HUES64 (cell line): ENCODE results near the gene DZIP1.
"Not testable (repeated sequence)": the region's sequence is repeated elsewhere in the genome, so short reads cannot be mapped to it uniquely, and the experiment has no call there.

Experiments used
- H3K27ac ChIP-seq: 2 replicates; pipeline ENCODE4 v1.7.0; 2013; ENCODE audit warnings: low read depth, low read length, inconsistent platforms
- H3K27me3 ChIP-seq: 2 replicates; pipeline ENCODE4 v1.6.1; 2013; ENCODE audit warnings: mild to moderate bottlenecking, low read length; ENCODE audit not compliant: insufficient read depth
- H3K36me3 ChIP-seq: 2 replicates; pipeline ENCODE4 v1.6.1; 2013; ENCODE audit warnings: mild to moderate bottlenecking, low read length; ENCODE audit not compliant: insufficient read depth
- H3K4me1 ChIP-seq: 2 replicates; pipeline ENCODE4 v1.6.1; 2013; ENCODE audit warnings: mild to moderate bottlenecking, low read length, moderate library complexity; ENCODE audit not compliant: insufficient read depth
- H3K4me3 ChIP-seq: 2 replicates; pipeline ENCODE4 v1.5.1; 2013; ENCODE audit warnings: mild to moderate bottlenecking, low read length, moderate library complexity
- H3K9ac ChIP-seq: 2 replicates; pipeline ENCODE4 v1.6.1; 2013; ENCODE audit warnings: mild to moderate bottlenecking, low read depth, low read length
- H3K9me3 ChIP-seq: 2 replicates; pipeline ENCODE4 v1.6.1; 2013; ENCODE audit warnings: low read depth, low read length; ENCODE audit not compliant: insufficient read depth
- WGBS: fragments of 150-250, 120-280 bp; methylation state at CpG from one replicate; pipeline ENCODE4 v1.1.7; 2013; ENCODE audit warnings: missing lambda C conversion rate; 5-methylcytosine and 5-hydroxymethylcytosine counted together

The DZIP1 gene

GRCh38 chr13:95671597-95671996 lies 27.1 kb upstream of the DZIP1 start:
- Histone ChIP-seq H3K27ac (no peak overlapping the region), H3K9ac (no peak overlapping the region), H3K4me1 (peaks cover 12% of the 10 kb centered on the region; the same call in 1 of the 2 replicates), H3K27me3 (no peaks in the 10 kb centered on the region), H3K4me3 (no peak overlapping the region), H3K9me3 (peaks cover 40% of the 10 kb centered on the region), H3K36me3 (no peaks in the 10 kb centered on the region)
- WGBS = 93% methylated on average over 5 of the region's 5 CpGs

- H3K27ac ChIP-seq, H3K36me3 ChIP-seq, H3K27me3 ChIP-seq, H3K4me1 ChIP-seq, H3K4me3 ChIP-seq, H3K9ac ChIP-seq: not testable (repeated sequence)
- H3K9me3 ChIP-seq = peaks cover 49% of the 10 kb centered on the region
These were observed 22.7 kb upstream of the DZIP1 start for GRCh38 chr13:95667235-95667634.

GRCh38 chr13:95660981-95661581 lies 16.6 kb upstream of the DZIP1 start:
- Histone ChIP-seq H3K9me3 (peaks cover 7% of the 10 kb centered on the region; the same call in 1 of the 2 replicates), H3K27me3 (no peaks in the 10 kb centered on the region), H3K36me3 (no peaks in the 10 kb centered on the region), H3K27ac (no peak overlapping the region), H3K9ac (no peak overlapping the region), H3K4me3 (no peak overlapping the region), H3K4me1 (no peaks in the 10 kb centered on the region)

- no peaks in the 10 kb centered on the region for H3K9me3 ChIP-seq
- no peaks in the 10 kb centered on the region for H3K27me3 ChIP-seq
- no peak overlapping the region for H3K4me3 ChIP-seq
- no peaks in the 10 kb centered on the region for H3K36me3 ChIP-seq
- no peak overlapping the region for H3K9ac ChIP-seq
- H3K27ac ChIP-seq = no peak overlapping the region
- H3K4me1 ChIP-seq = no peaks in the 10 kb centered on the region
These were observed 15.0 kb upstream of the DZIP1 start for GRCh38 chr13:95659500-95659899.

- no peaks in the 10 kb centered on the region for H3K36me3 ChIP-seq
- H3K27ac ChIP-seq = no peak overlapping the region
- peaks cover 7% of the 10 kb centered on the region; the same call in 1 of the 2 replicates for H3K4me1 ChIP-seq
- peaks cover 2% of the 10 kb centered on the region; the same call in 1 of the 2 replicates for H3K9me3 ChIP-seq
- WGBS = 94% methylated on average over 3 of the region's 3 CpGs
- no peak overlapping the region for H3K4me3 ChIP-seq
- H3K27me3 ChIP-seq = 0 out of 2 replicates have a peak, but pooled peaks cover 2% of the 10 kb centered on the region
- H3K9ac ChIP-seq = no peak overlapping the region
These were observed 12.0 kb upstream of the DZIP1 start for GRCh38 chr13:95656386-95657015.

- Histone ChIP-seq H3K9ac (no peak overlapping the region), H3K9me3 (peaks cover 4% of the 10 kb centered on the region; the same call in 1 of the 2 replicates), H3K4me1 (peaks cover 7% of the 10 kb centered on the region; the same call in 1 of the 2 replicates), H3K4me3 (no peak overlapping the region), H3K27me3 (0 out of 2 replicates have a peak, but pooled peaks cover 2% of the 10 kb centered on the region), H3K27ac (no peak overlapping the region), H3K36me3 (no peaks in the 10 kb centered on the region)
- WGBS = 79% methylated on average over 3 of the region's 3 CpGs
These were observed 8.3 kb upstream of the DZIP1 start for GRCh38 chr13:95652821-95653220.

- no peak overlapping the region for H3K27ac ChIP-seq
- H3K4me3 ChIP-seq = no peak overlapping the region
- peaks cover 7% of the 10 kb centered on the region; the same call in 1 of the 2 replicates for H3K4me1 ChIP-seq
- no CpG with 5 or more reads among the region's 1 CpG for WGBS
- 0 out of 2 replicates have a peak, but pooled peaks cover 2% of the 10 kb centered on the region for H3K27me3 ChIP-seq
- no peaks in the 10 kb centered on the region for H3K36me3 ChIP-seq
- H3K9ac ChIP-seq = no peak overlapping the region
- peaks cover 4% of the 10 kb centered on the region; the same call in 1 of the 2 replicates for H3K9me3 ChIP-seq
These were observed 7.8 kb upstream of the DZIP1 start for GRCh38 chr13:95652244-95652764.

- peaks cover 4% of the 10 kb centered on the region; the same call in 1 of the 2 replicates for H3K9me3 ChIP-seq
- no peak overlapping the region for H3K9ac ChIP-seq
- H3K27ac ChIP-seq = no peak overlapping the region
- no peak overlapping the region for H3K4me3 ChIP-seq
- peaks cover 7% of the 10 kb centered on the region; the same call in 1 of the 2 replicates for H3K4me1 ChIP-seq
- 0 out of 2 replicates have a peak, but pooled peaks cover 2% of the 10 kb centered on the region for H3K27me3 ChIP-seq
- H3K36me3 ChIP-seq = no peaks in the 10 kb centered on the region
- WGBS = 94% methylated on average over 3 of the region's 5 CpGs
These were observed 6.2 kb upstream of the DZIP1 start for GRCh38 chr13:95650696-95651095.

GRCh38 chr13:95647321-95647720 lies 2.8 kb upstream of the DZIP1 start:
- H3K27ac ChIP-seq = no peak overlapping the region
- no peak overlapping the region for H3K4me3 ChIP-seq
- WGBS = 88% methylated on average over 6 of the region's 6 CpGs
- no peaks in the 10 kb centered on the region for H3K36me3 ChIP-seq
- peaks cover 15% of the 10 kb centered on the region for H3K27me3 ChIP-seq
- H3K9ac ChIP-seq = no peak overlapping the region
- peaks cover 14% of the 10 kb centered on the region for H3K4me1 ChIP-seq
- peaks cover 4% of the 10 kb centered on the region; the same call in 1 of the 2 replicates for H3K9me3 ChIP-seq

- Histone ChIP-seq H3K9ac (peak overlapping the region; percentile 85), H3K4me1 (peaks cover 20% of the 10 kb centered on the region), H3K4me3 (peak overlapping the region; percentile 74), H3K27ac (peak overlapping the region; percentile 54; the same call in 1 of the 2 replicates), H3K27me3 (peaks cover 17% of the 10 kb centered on the region), H3K9me3 (no peaks in the 10 kb centered on the region), H3K36me3 (peaks cover 15% of the 10 kb centered on the region)
- WGBS = under 1% methylated on average over 62 of the region's 62 CpGs
These were observed 439 bp downstream of the DZIP1 start for GRCh38 chr13:95643936-95644598.

GRCh38 chr13:95643571-95643935 lies 953 bp downstream of the DZIP1 start:
- Histone ChIP-seq H3K9me3 (no peaks in the 10 kb centered on the region), H3K27ac (no peak overlapping the region), H3K27me3 (peaks cover 17% of the 10 kb centered on the region), H3K4me1 (peaks cover 20% of the 10 kb centered on the region), H3K4me3 (peak overlapping the region; percentile 74), H3K36me3 (peaks cover 20% of the 10 kb centered on the region), H3K9ac (peak overlapping the region; percentile 85)
- WGBS = 3% methylated on average over 16 of the region's 16 CpGs
